Naive thymus-derived CD8-positive, alpha-beta T cell (primary cell): ENCODE results near the gene THSD4. TPM values are rescaled to one million over a fixed set of nuclear protein-coding genes. Genes with fewer than 3 reads are reported as not detected.
"Not testable (repeated sequence)": the region's sequence is repeated elsewhere in the genome, so short reads cannot be mapped to it uniquely, and the experiment has no call there.

Experiments
- ATAC-seq, 2 donors: fragments of 150-1000 bp; cut with Tn5 transposase in 1 of 2; sonication (Bioruptor Pico), chemical (Tn5 transposase) in 1 of 2; 1 replicate in 1 of 2; 2 replicates in 1 of 2; pipeline ENCODE4 v1.10.0; 2021; ENCODE audit warnings: mild to moderate bottlenecking in 2 of 2, moderate library complexity in 2 of 2
- POLR2A ChIA-PET: fragments of 350-600 bp; sonication (Branson Sonifier 250); formaldehyde crosslinking; loops from one replicate; lab custom pipeline; 2021; ENCODE audit warnings: antibody characterized with exemption; lab: Charles Lee
- DNase-seq, 10 donors: peaks; one replicate each; pipeline versions ENCODE4 v3.0.0 to v3.0.0-alpha.2; 2020 to 2022
- H3K27ac Mint-ChIP-seq, 10 donors: one replicate each; pipeline ENCODE4 v1.8.0; 2020 to 2022; ENCODE audit warnings: mild to moderate bottlenecking in 10 of 10, mixed read lengths in 10 of 10, moderate library complexity in 4 of 10, inconsistent platforms in 1 of 10
- H3K27me3 Mint-ChIP-seq, 5 donors: one replicate each; pipeline ENCODE4 v1.8.0; 2021 to 2022; ENCODE audit warnings: mixed read lengths in 5 of 5
- H3K36me3 Mint-ChIP-seq, 3 donors: one replicate each; pipeline ENCODE4 v1.8.0; 2020 to 2022; ENCODE audit warnings: mixed read lengths in 3 of 3, mild to moderate bottlenecking in 2 of 3, inconsistent platforms in 1 of 3
- H3K4me1 Mint-ChIP-seq, 4 donors: one replicate each; pipeline ENCODE4 v1.8.0; 2021 to 2022; ENCODE audit warnings: mixed read lengths in 4 of 4
- H3K4me3 Mint-ChIP-seq, 10 donors: one replicate each; pipeline ENCODE4 v1.8.0; 2020 to 2022; ENCODE audit warnings: mild to moderate bottlenecking in 10 of 10, mixed read lengths in 10 of 10, moderate library complexity in 6 of 10, inconsistent platforms in 1 of 10
- H3K9me3 Mint-ChIP-seq, 9 donors: one replicate each; pipeline ENCODE4 v1.8.0; 2020 to 2022; ENCODE audit warnings: mixed read lengths in 9 of 9, mild to moderate bottlenecking in 3 of 9, inconsistent platforms in 1 of 9, moderate library complexity in 1 of 9
- polyA plus RNA-seq, 3 donors: library from polyadenylated mRNA; unstranded; fragments of 300-500 nt; fragmentation: Illumina TruSeq; gene quantifications; one replicate each; pipeline ENCODE4 v1.2.3, GENCODE V29; 2021
- total RNA-seq, 8 experiments: library from RNA in 2 of 8; stranded (reverse) in 2 of 8; gene quantifications; one replicate each; pipeline ENCODE4 v1.2.3 and lab custom pipeline; 2021 to 2026

Gene THSD4
- total and polyA plus RNA-seq, 5 experiments from 2014 or later, result not detected

- DNase-seq (no peak), ATAC-seq (no peak)
- POLR2A ChIA-PET, result no interaction called here
- H3K27me3 Mint-ChIP-seq, result peaks cover 0 to 9% (median 2%) of the 10 kb centered on the region in 5 donors
- no peak overlapping the region for H3K27ac Mint-ChIP-seq
- peaks cover 0 to 2% (median 0%) of the 10 kb centered on the region in 4 donors for H3K4me1 Mint-ChIP-seq
- no peaks in the 10 kb centered on the region for H3K36me3 Mint-ChIP-seq
- H3K4me3 Mint-ChIP-seq, result no peak overlapping the region
- peaks cover 0 to 5% (median 0%) of the 10 kb centered on the region in 9 donors for H3K9me3 Mint-ChIP-seq
Measured at GRCh38 chr15:71306538-71306937, 191.3 kb downstream of the THSD4 start.

- Mint-ChIP-seq H3K27me3 (peaks cover 1 to 20% (median 3%) of the 10 kb centered on the region in 5 donors), H3K36me3 (peaks cover 0 to 5% (median 0%) of the 10 kb centered on the region in 3 donors), H3K4me1 (no peaks in the 10 kb centered on the region), H3K9me3 (peaks cover 0 to 11% (median 5%) of the 10 kb centered on the region in 9 donors), H3K27ac (no peak overlapping the region), H3K4me3 (no peak overlapping the region)
- DNase-seq (no peak), ATAC-seq (no peak)
- POLR2A ChIA-PET, result no interaction called here
Measured at GRCh38 chr15:71312194-71312708, 197.0 kb downstream of the THSD4 start.

GRCh38 chr15:71312731-71313460, 197.6 kb downstream of the THSD4 start:
- H3K9me3 Mint-ChIP-seq, result peaks cover 0 to 12% (median 5%) of the 10 kb centered on the region in 9 donors
- no peak for DNase-seq
- no peak overlapping the region for H3K27ac Mint-ChIP-seq

GRCh38 chr15:71313806-71314205, 198.5 kb downstream of the THSD4 start:
- peaks cover 0 to 6% (median 0%) of the 10 kb centered on the region in 3 donors for H3K36me3 Mint-ChIP-seq
- POLR2A ChIA-PET, result no interaction called here
- H3K4me1 Mint-ChIP-seq, result no peaks in the 10 kb centered on the region

More at GRCh38 chr15:71312731-71313460, 197.6 kb downstream of the THSD4 start:
- POLR2A ChIA-PET, result no interaction called here
- Mint-ChIP-seq H3K27me3 (peaks cover 2 to 21% (median 9%) of the 10 kb centered on the region in 5 donors), H3K36me3 (peaks cover 0 to 6% (median 0%) of the 10 kb centered on the region in 3 donors), H3K4me1 (no peaks in the 10 kb centered on the region), H3K4me3 (no peak overlapping the region)
- ATAC-seq, result no peak

GRCh38 chr15:71314956-71315537, 199.8 kb downstream of the THSD4 start:
- DNase-seq, result no peak
- H3K27ac Mint-ChIP-seq, result no peak overlapping the region
- H3K4me3 Mint-ChIP-seq, result no peak overlapping the region
- H3K36me3 Mint-ChIP-seq, result peaks cover 0 to 6% (median 0%) of the 10 kb centered on the region in 3 donors
- no peak for ATAC-seq
- POLR2A ChIA-PET, result no interaction called here
- peaks cover 0 to 10% (median 0%) of the 10 kb centered on the region in 9 donors for H3K9me3 Mint-ChIP-seq
- H3K4me1 Mint-ChIP-seq, result no peaks in the 10 kb centered on the region
- peaks cover 2 to 23% (median 15%) of the 10 kb centered on the region in 5 donors for H3K27me3 Mint-ChIP-seq

More at GRCh38 chr15:71313806-71314205, 198.5 kb downstream of the THSD4 start:
- peaks cover 0 to 10% (median 0%) of the 10 kb centered on the region in 9 donors for H3K9me3 Mint-ChIP-seq
- ATAC-seq (no peak), DNase-seq (no peak)
- H3K27me3 Mint-ChIP-seq, result peaks cover 2 to 23% (median 15%) of the 10 kb centered on the region in 5 donors
- H3K27ac Mint-ChIP-seq, result no peak overlapping the region
- no peak overlapping the region for H3K4me3 Mint-ChIP-seq

GRCh38 chr15:71316911-71317310, 201.6 kb downstream of the THSD4 start:
- no peak for DNase-seq
- H3K27me3 Mint-ChIP-seq, result peaks cover 2 to 20% (median 12%) of the 10 kb centered on the region in 5 donors
- ATAC-seq, result no peak
- peaks cover 0 to 10% (median 2%) of the 10 kb centered on the region in 9 donors for H3K9me3 Mint-ChIP-seq
- POLR2A ChIA-PET, result no interaction called here
- H3K27ac Mint-ChIP-seq, result no peak overlapping the region
- no peaks in the 10 kb centered on the region for H3K4me1 Mint-ChIP-seq
- no peak overlapping the region for H3K4me3 Mint-ChIP-seq
- H3K36me3 Mint-ChIP-seq, result peaks cover 0 to 6% (median 0%) of the 10 kb centered on the region in 3 donors

- H3K27me3 Mint-ChIP-seq, result peaks cover 2 to 21% (median 11%) of the 10 kb centered on the region in 5 donors
- H3K4me1 Mint-ChIP-seq, DNase-seq, H3K36me3 Mint-ChIP-seq, ATAC-seq, H3K9me3 Mint-ChIP-seq, H3K4me3 Mint-ChIP-seq, H3K27ac Mint-ChIP-seq, POLR2A ChIA-PET: not testable (repeated sequence)
Measured at GRCh38 chr15:71319424-71319823, 204.2 kb downstream of the THSD4 start.

GRCh38 chr15:71319935-71320334, 204.7 kb downstream of the THSD4 start:
- peaks cover 2 to 26% (median 10%) of the 10 kb centered on the region in 5 donors for H3K27me3 Mint-ChIP-seq
- H3K27ac Mint-ChIP-seq, result no peak overlapping the region
- ATAC-seq, result no peak
- no peak overlapping the region for H3K4me3 Mint-ChIP-seq
- H3K4me1 Mint-ChIP-seq, result peaks cover 0 to 2% (median 0%) of the 10 kb centered on the region in 4 donors
- no peak for DNase-seq
- POLR2A ChIA-PET, result no interaction called here
- peaks cover 0 to 10% (median 2%) of the 10 kb centered on the region in 9 donors for H3K9me3 Mint-ChIP-seq
- peaks cover 0 to 6% (median 0%) of the 10 kb centered on the region in 3 donors for H3K36me3 Mint-ChIP-seq

GRCh38 chr15:71323082-71323481, 207.8 kb downstream of the THSD4 start:
- peaks cover 0 to 16% (median 1%) of the 10 kb centered on the region in 5 donors for H3K27me3 Mint-ChIP-seq
- no peak overlapping the region for H3K4me3 Mint-ChIP-seq
- H3K27ac Mint-ChIP-seq, result no peak overlapping the region
- peaks cover 0 to 4% (median 0%) of the 10 kb centered on the region in 9 donors for H3K9me3 Mint-ChIP-seq
- POLR2A ChIA-PET, result no interaction called here
- no peak for ATAC-seq
- no peaks in the 10 kb centered on the region for H3K36me3 Mint-ChIP-seq
- H3K4me1 Mint-ChIP-seq, result peaks cover 0 to 2% (median 0%) of the 10 kb centered on the region in 4 donors
- no peak for DNase-seq

- POLR2A ChIA-PET, result no interaction called here
- DNase-seq (no peak), ATAC-seq (no peak)
- H3K4me1 Mint-ChIP-seq, result peaks cover 0 to 2% (median 0%) of the 10 kb centered on the region in 4 donors
- H3K27ac Mint-ChIP-seq, result no peak overlapping the region
- peaks cover 0 to 4% (median 0%) of the 10 kb centered on the region in 9 donors for H3K9me3 Mint-ChIP-seq
- peaks cover 0 to 11% (median 0%) of the 10 kb centered on the region in 5 donors for H3K27me3 Mint-ChIP-seq
- no peaks in the 10 kb centered on the region for H3K36me3 Mint-ChIP-seq
- no peak overlapping the region for H3K4me3 Mint-ChIP-seq
Measured at GRCh38 chr15:71323584-71323983, 208.3 kb downstream of the THSD4 start.

- H3K9me3 Mint-ChIP-seq, result peaks cover 0 to 2% (median 0%) of the 10 kb centered on the region in 9 donors
- POLR2A ChIA-PET, result no interaction called here
- H3K36me3 Mint-ChIP-seq, result no peaks in the 10 kb centered on the region
- DNase-seq (no peak), ATAC-seq (no peak)
- H3K27ac Mint-ChIP-seq, result no peak overlapping the region
- H3K27me3 Mint-ChIP-seq, result peaks cover 0 to 8% (median 0%) of the 10 kb centered on the region in 5 donors
- no peak overlapping the region for H3K4me3 Mint-ChIP-seq
- peaks cover 0 to 2% (median 0%) of the 10 kb centered on the region in 4 donors for H3K4me1 Mint-ChIP-seq
Measured at GRCh38 chr15:71325481-71325880, 210.2 kb downstream of the THSD4 start.

- H3K27ac Mint-ChIP-seq, result no peak overlapping the region
- POLR2A ChIA-PET, result interaction anchor here (0.9 kb wide), 1 partner anchor 25 kb away, joined by 3 read pairs; no protein-coding TSS in a partner anchor
- no peak for ATAC-seq
- H3K36me3 Mint-ChIP-seq, result no peaks in the 10 kb centered on the region
- no peak for DNase-seq
- no peaks in the 10 kb centered on the region for H3K4me1 Mint-ChIP-seq
- peaks cover 0 to 2% (median 0%) of the 10 kb centered on the region in 9 donors for H3K9me3 Mint-ChIP-seq
- H3K27me3 Mint-ChIP-seq, result peaks cover 0 to 8% (median 0%) of the 10 kb centered on the region in 5 donors
- H3K4me3 Mint-ChIP-seq, result no peak overlapping the region
Measured at GRCh38 chr15:71328453-71328852, 213.2 kb downstream of the THSD4 start.
